Measurements from ENCODE around the gene NOXA1. TPM values are rescaled to one million over a fixed set of nuclear protein-coding genes. Genes with fewer than 3 reads are reported as not detected.

Gene NOXA1
- total RNA-seq, 1 donor from 2014 or later, result 3.9 TPM

GRCh38 chr9:137396634-137397367 lies 26.4 kb upstream of the NOXA1 start:
- H3K4me3 Mint-ChIP-seq, result no peak overlapping the region
- H3K27ac Mint-ChIP-seq, result no peak overlapping the region
- no peak for DNase-seq
- no peak for TF ChIP-seq CTCF (IDR thresholded peaks at IDR 0.05)
- no peaks in the 10 kb centered on the region for H3K9me3 Mint-ChIP-seq
- POLR2A ChIA-PET, result no interaction called here
- H3K27me3 Mint-ChIP-seq, result no peaks in the 10 kb centered on the region
- peaks cover 6% of the 10 kb centered on the region for H3K36me3 Mint-ChIP-seq (ENCODE audit: low read depth)
- ATAC-seq (ENCODE audit: low read depth), result no peak
- intact Hi-C loops (cut with micrococcal nuclease), result no loop called here
- H3K4me1 Mint-ChIP-seq, result peaks cover 21% of the 10 kb centered on the region
- CTCF ChIA-PET, result no interaction called here

GRCh38 chr9:137397675-137398423 lies 25.3 kb upstream of the NOXA1 start:
- ChIA-PET POLR2A (no interaction called here), CTCF (no interaction called here)
- ATAC-seq (ENCODE audit: low read depth) (no peak), DNase-seq (no peak)
- Mint-ChIP-seq H3K27me3 (no peaks in the 10 kb centered on the region), H3K9me3 (peaks cover 6% of the 10 kb centered on the region), H3K4me1 (peaks cover 29% of the 10 kb centered on the region), H3K36me3 (ENCODE audit: low read depth) (peaks cover 7% of the 10 kb centered on the region), H3K27ac (no peak overlapping the region), H3K4me3 (no peak overlapping the region)
- no peak for TF ChIP-seq CTCF (IDR thresholded peaks at IDR 0.05)
- intact Hi-C loops (cut with micrococcal nuclease), result no loop called here

- no peak for TF ChIP-seq CTCF (IDR thresholded peaks at IDR 0.05)
- CTCF ChIA-PET, result no interaction called here
- POLR2A ChIA-PET, result no interaction called here
- no peaks in the 10 kb centered on the region for H3K27me3 Mint-ChIP-seq
- H3K36me3 Mint-ChIP-seq (ENCODE audit: low read depth), result peaks cover 7% of the 10 kb centered on the region
- intact Hi-C loops (cut with micrococcal nuclease), result no loop called here
- no peak overlapping the region for H3K27ac Mint-ChIP-seq
- no peak for ATAC-seq (ENCODE audit: low read depth)
- H3K4me1 Mint-ChIP-seq, result peaks cover 29% of the 10 kb centered on the region
- DNase-seq, result no peak
- H3K4me3 Mint-ChIP-seq, result no peak overlapping the region
- peaks cover 6% of the 10 kb centered on the region for H3K9me3 Mint-ChIP-seq
Measured at GRCh38 chr9:137398561-137399468, 24.4 kb upstream of the NOXA1 start.

- H3K27ac Mint-ChIP-seq, result no peak overlapping the region
- intact Hi-C loops (cut with micrococcal nuclease), result no loop called here
- peaks cover 6% of the 10 kb centered on the region for H3K9me3 Mint-ChIP-seq
- no peak for TF ChIP-seq CTCF (IDR thresholded peaks at IDR 0.05)
- H3K27me3 Mint-ChIP-seq, result no peaks in the 10 kb centered on the region
- CTCF ChIA-PET, result no interaction called here
- POLR2A ChIA-PET, result no interaction called here
- DNase-seq, result no peak
- peaks cover 29% of the 10 kb centered on the region for H3K4me1 Mint-ChIP-seq
- no peak for ATAC-seq (ENCODE audit: low read depth)
- H3K4me3 Mint-ChIP-seq, result no peak overlapping the region
- H3K36me3 Mint-ChIP-seq (ENCODE audit: low read depth), result peaks cover 7% of the 10 kb centered on the region
Measured at GRCh38 chr9:137402746-137403145, 20.4 kb upstream of the NOXA1 start.

- POLR2A ChIA-PET, result no interaction called here
Measured at GRCh38 chr9:137403269-137403668, 19.9 kb upstream of the NOXA1 start.

More at GRCh38 chr9:137403269-137403668, 19.9 kb upstream of the NOXA1 start:
- ATAC-seq (ENCODE audit: low read depth) (no peak), DNase-seq (no peak)
- Mint-ChIP-seq H3K36me3 (ENCODE audit: low read depth) (peaks cover 7% of the 10 kb centered on the region), H3K27ac (no peak overlapping the region), H3K9me3 (peaks cover 6% of the 10 kb centered on the region), H3K4me3 (no peak overlapping the region), H3K4me1 (peaks cover 31% of the 10 kb centered on the region), H3K27me3 (peaks cover 2% of the 10 kb centered on the region)
- TF ChIP-seq CTCF (IDR thresholded peaks at IDR 0.05), result no peak
- CTCF ChIA-PET, result no interaction called here
- intact Hi-C loops (cut with micrococcal nuclease), result no loop called here

Data from activated B cell treated with CpG ODN at 0.5 μM for 24 hours (primary cell).